ENCODE data around the gene CENPS. TPM values are rescaled to one million over a fixed set of nuclear protein-coding genes. Genes with fewer than 3 reads are reported as not detected.
"Not testable (repeated sequence)": the region's sequence is repeated elsewhere in the genome, so short reads cannot be mapped to it uniquely, and the experiment has no call there.

Gene CENPS
- total RNA-seq, 1 experiment from 2014 or later: 45.0 TPM

DNA sequence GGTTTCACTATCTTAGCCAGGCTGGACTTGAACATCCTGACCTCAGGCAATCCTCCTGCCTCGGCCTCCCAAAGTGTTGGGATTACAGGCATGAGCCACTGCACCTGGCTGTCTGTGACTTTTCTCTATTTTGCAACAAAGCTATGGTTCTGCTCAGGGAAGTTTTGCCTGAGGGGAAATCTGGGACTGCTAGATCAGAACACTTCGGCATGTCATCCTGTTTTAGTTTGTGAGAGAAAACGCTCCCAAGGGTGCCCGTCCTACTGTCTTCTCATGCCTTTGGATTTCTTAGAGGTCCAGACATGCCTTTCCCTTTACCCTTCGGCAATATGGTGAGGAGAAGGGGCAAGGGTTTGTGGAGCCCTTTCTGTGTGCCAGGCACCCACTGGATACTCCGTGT lies 14.0 kb downstream of the CENPS start:
- in situ Hi-C loops (cut with HindIII; ENCODE audit: low pct_unique_long_range_greater_than_20kb, low sequenced_read_pairs): no loop called here
- DNase-seq (ENCODE audit: low read depth): no peak

DNA sequence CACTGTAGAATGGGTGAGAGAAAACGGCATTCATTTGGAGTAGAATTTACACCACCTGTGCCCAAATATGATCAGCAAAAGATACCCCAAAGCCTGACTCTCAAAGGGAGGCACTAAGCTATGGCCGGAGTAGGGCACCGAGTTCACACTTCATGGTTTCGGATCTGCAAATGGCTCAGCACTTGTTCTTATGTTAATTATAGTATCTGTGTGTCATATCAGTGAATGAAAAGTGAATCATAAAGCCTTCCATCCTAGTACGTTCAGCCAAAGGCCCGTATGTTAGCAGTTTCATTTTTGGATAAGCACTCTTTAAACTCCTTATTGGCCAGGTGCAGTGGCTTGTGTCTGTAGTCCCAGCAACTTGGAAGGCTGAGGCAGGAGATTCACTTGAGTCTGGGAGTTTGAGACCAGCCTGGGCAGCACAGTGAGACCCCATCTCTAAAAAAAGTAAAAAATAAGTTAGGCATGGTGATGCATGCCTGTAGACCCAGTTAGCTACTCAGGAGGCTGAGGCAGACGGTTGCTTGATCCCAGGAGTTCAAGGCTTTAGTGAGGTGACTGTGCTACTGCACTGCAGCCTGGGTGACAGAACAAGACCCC lies 14.7 kb downstream of the CENPS start:
- in situ Hi-C loops (cut with HindIII; ENCODE audit: low pct_unique_long_range_greater_than_20kb, low sequenced_read_pairs): no loop called here
- no peak for DNase-seq (ENCODE audit: low read depth)

GRCh38 chr1:10446790-10447422 lies 16.7 kb downstream of the CENPS start:
- DNase-seq (ENCODE audit: low read depth): no peak
- in situ Hi-C loops (cut with HindIII; ENCODE audit: low pct_unique_long_range_greater_than_20kb, low sequenced_read_pairs): no loop called here

DNA sequence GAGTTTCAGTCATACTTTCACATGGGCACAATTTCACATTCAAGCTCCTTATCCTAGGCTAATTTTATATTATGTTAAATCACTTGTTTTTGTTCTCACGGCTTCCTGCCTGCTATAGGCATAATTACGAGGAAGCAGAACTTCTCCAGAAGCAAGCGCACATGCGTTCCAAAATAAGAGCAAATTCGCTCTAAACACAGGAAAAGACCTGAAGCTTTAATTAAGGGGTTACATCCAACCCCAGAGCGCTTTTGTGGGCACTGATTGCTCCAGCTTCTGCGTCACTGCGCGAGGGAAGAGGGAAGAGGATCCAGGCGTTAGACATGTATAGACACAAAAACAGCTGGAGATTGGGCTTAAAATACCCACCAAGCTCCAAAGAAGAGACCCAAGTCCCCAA lies 19.5 kb downstream of the CENPS start, which contains the start of gene CORT:
TSS of gene CORT (plus strand) at position 281 of the 400 bp plus-strand sequence. CDS start 193 bp downstream, outside the sequence.
- no peak for DNase-seq (ENCODE audit: low read depth)
- in situ Hi-C loops (cut with HindIII; ENCODE audit: low pct_unique_long_range_greater_than_20kb, low sequenced_read_pairs): no loop called here

- in situ Hi-C loops (cut with HindIII; ENCODE audit: low pct_unique_long_range_greater_than_20kb, low sequenced_read_pairs): no loop called here
- DNase-seq (ENCODE audit: low read depth): no peak
These were observed 20.1 kb downstream of the CENPS start for GRCh38 chr1:10450156-10450814.

DNA sequence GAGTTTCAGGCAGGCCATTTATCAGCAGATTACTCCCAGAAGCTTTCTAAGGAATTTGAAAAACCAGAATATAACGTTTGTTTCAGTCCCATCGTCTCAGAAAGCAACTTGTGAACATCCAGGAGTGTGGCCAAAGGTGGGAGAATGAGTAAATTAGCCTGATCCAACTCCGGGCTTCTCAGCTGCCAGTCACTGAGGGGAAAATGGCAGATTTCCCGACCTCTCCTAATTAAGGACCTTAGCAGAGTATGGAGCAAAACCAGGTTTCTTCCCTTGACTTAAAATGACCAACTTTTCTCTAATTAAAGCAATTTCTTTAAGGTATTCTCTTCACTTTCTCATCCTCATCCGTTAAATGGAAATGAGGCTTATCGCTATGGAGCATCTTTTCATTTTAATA lies 20.6 kb downstream of the CENPS start:
- in situ Hi-C loops (cut with HindIII; ENCODE audit: low pct_unique_long_range_greater_than_20kb, low sequenced_read_pairs): no loop called here
- no peak for DNase-seq (ENCODE audit: low read depth)

DNA sequence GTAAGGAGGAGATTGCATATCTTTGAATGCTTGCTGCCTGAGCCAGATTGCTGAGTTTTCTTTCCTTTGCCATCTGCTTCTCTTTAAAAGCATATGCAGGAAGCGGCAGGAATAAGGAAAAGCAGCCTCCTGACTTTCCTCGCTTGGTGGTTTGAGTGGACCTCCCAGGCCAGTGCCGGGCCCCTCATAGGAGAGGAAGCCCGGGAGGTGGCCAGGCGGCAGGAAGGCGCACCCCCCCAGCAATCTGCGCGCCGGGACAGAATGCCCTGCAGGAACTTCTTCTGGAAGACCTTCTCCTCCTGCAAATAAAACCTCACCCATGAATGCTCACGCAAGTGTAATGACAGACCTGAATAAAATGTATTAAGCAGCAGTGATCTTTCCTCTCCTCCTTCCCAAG lies 21.1 kb downstream of the CENPS start:
- DNase-seq (ENCODE audit: low read depth): no peak
- in situ Hi-C loops (cut with HindIII; ENCODE audit: low pct_unique_long_range_greater_than_20kb, low sequenced_read_pairs): no loop called here

GRCh38 chr1:10456048-10456447 lies 25.8 kb downstream of the CENPS start:
- in situ Hi-C loops (cut with HindIII; ENCODE audit: low pct_unique_long_range_greater_than_20kb, low sequenced_read_pairs): no loop called here
- no peak for DNase-seq (ENCODE audit: low read depth)

DNA sequence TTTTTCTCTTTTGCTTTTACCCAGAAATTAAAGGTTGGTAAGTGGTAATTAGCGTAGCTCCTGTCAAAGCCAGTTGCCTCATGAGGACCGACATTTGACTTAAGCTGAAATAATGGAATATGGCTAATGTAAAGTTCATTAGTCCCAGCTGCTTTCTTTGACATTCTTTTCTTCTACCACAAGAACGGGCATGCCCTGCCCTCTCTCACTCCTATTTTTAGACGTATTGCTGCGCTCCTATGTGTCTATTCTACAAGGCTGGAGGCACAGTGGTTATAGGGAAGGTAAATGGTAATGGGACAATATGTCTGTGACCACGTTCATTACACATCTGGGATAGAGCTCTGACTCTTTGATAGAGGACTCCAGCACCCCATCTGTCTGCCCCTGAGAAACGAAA lies 26.4 kb downstream of the CENPS start:
- in situ Hi-C loops (cut with HindIII; ENCODE audit: low pct_unique_long_range_greater_than_20kb, low sequenced_read_pairs): no loop called here

DNA sequence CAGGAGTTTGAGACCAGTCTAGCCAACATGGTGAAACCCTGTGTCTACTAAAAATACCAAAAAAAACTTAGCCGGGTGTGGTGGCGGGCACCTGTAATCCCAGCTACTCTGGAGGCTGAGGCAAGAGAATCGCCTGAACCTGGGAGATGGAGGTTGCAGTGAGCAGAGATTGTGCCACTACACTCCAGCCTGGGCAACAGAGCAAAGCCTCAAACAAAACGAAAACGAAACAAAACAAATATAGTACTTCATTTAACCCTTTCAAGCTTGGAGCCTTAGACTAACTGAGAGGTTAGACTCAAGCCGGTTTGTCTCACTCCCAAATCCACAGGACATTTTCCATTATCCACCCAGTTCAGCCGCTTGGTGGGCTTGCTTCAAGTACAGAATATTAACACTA lies 27.2 kb downstream of the CENPS start:
- DNase-seq (ENCODE audit: low read depth); in situ Hi-C loops (cut with HindIII; ENCODE audit: low pct_unique_long_range_greater_than_20kb, low sequenced_read_pairs): not testable (repeated sequence)

More for the DNA sequence above, 26.4 kb downstream of the CENPS start:
- no peak for DNase-seq (ENCODE audit: low read depth)

DNA sequence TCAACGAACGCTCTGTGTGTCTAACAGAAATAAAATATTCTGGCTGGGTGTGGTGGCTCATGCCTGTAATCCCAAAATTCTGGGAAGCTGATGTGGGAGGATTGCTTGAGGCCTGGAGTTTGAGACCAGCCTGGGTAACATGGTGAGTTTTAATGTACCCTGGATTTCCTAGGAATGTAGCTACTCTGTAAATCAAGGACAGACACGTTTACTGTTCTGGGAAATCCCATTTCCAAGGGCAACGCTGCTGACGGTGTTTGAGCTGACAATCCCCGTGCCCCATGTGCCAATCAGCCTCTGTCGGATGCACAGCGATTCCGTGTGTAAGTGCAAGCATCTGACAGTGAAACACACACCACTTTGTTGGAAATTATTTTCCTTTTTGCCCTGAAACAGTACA lies 27.6 kb downstream of the CENPS start:
- in situ Hi-C loops (cut with HindIII; ENCODE audit: low pct_unique_long_range_greater_than_20kb, low sequenced_read_pairs): no loop called here
- no peak for DNase-seq (ENCODE audit: low read depth)

- in situ Hi-C loops (cut with HindIII; ENCODE audit: low pct_unique_long_range_greater_than_20kb, low sequenced_read_pairs): no loop called here
- DNase-seq (ENCODE audit: low read depth): peak; percentile 88
These were observed 29.0 kb downstream of the CENPS start for GRCh38 chr1:10459184-10459583.

DNA sequence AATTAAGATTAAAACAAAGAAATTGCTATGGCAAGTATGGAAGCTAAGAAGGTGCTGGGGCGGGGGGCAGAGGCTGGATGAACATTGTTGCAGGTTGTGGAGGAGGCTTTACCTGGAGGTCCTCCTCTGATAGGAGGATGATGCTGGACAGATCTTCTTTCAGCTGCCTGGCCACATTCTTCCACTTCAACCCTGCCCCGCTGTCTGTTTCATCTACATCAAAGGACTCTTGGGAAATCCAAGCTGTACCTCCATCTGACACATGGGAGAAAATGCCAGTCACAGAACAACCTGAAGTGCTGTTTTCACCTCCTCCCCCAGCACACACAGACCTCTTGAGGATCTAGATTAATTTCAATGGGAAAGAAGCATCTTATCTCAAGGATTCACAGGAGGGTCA lies 36.8 kb downstream of the CENPS start:
- DNase-seq (ENCODE audit: low read depth): no peak

DNA sequence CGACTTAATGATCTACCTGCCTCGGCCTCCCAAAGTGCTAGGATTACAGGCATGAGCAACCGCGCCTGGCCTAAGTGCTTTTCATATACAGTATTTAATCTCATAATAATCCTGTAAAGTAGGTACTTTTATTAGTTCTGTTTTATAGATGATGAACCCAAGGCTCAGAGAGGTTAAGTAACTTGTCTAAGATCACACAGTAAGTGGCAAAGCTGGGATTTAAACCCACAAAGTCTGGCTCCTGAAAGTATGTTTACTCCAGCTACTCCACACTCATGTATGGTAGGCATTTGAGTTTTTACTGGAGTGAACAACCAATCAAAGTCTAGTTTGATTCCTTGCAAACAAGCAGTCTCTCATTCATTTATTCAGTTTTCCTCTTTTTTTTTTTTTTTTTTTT lies 39.8 kb downstream of the CENPS start:
- in situ Hi-C loops (cut with HindIII; ENCODE audit: low pct_unique_long_range_greater_than_20kb, low sequenced_read_pairs): no loop called here
- DNase-seq (ENCODE audit: low read depth): no peak

More for the DNA sequence above, 36.8 kb downstream of the CENPS start:
- in situ Hi-C loops (cut with HindIII; ENCODE audit: low pct_unique_long_range_greater_than_20kb, low sequenced_read_pairs): no loop called here

DNA sequence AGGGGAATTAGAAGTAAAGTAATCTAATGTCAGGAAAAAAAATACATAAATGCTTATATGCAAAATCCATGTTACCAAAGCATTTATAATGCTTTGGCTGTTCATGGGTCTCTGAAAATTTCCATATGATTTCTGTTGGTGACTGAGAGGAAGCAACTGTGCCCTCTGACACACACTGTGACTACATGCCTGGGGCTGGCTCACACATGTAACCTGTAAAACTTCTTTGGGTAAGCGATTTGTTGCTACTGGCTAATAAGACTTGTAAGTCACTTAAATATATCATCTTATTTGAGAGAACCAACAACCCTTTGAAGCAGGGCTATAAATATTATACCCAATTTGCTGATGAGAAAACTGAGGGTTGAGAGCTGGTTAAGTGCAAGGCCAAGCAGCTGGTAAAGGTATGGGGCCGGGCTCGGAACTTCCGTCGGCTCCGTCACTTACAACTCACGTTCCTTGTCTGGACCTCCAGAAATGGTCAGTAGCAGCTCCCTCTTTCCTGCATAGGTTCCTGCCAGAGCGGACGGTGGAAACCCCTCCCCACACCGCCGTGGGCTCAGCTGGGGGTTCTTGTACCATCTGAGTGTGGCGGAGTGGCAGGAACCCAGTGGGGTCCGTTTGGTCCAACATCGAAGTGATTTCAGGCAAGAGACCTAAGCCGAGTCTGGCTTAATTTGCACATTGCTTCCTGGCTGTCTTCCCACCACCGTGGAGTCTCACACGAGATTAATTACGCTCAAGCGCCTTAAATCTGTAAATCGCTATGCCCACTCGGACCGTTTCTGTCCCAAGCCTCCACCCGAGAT lies 41.4 kb downstream of the CENPS start:
- in situ Hi-C loops (cut with HindIII; ENCODE audit: low pct_unique_long_range_greater_than_20kb, low sequenced_read_pairs): no loop called here
- peak; percentile 13 for DNase-seq (ENCODE audit: low read depth)

DNA sequence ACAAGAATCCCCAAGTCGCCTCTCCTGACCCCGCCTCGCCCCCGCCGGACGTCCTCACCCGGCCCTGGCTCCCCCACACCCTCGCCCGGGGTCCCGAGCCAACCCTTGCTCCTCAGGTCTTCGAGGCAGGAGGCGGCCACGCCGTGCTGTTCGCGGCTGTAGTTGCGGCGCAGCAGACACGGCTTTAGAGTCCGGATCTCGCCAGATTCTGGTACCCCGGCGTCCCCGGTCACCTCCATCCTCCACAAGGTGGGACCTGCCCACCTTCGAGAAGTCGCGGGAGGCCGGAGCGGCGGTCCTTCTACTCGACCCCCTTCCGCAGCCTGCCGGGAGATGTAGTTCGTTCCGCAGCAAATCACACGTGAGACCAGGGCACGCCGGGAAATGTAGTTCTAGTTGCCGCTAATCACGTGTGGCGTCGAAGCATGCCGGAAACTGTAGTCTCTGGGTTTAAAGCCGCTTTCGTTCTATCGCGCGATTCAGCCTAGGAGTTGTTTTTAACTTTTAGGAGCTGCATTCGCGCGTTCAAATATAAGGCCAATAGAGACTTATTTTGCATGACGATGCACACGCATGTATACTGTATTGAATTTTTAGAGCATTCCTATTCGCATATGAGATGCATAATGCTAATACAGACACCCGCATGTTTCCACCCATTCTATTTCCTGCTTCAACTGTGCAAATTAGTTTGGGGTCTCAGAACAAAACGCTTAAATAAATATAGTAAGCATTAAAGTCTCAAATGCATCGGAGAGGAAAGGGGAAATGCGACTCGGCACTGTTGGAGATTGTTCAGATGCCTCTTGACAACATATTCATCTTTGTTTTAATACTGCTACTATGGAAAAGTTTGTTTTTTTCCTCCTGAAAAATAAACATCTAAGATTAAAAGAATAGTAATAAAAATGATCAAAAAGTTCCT lies 42.2 kb downstream of the CENPS start, which contains the start of gene DFFA:
TSS of gene DFFA (minus strand) at position 310 of the 925 bp plus-strand sequence. CDS start at position 239, 71 bp downstream.
- in situ Hi-C loops (cut with HindIII; ENCODE audit: low pct_unique_long_range_greater_than_20kb, low sequenced_read_pairs): no loop called here
- peak; percentile 90 for DNase-seq (ENCODE audit: low read depth)

DNA sequence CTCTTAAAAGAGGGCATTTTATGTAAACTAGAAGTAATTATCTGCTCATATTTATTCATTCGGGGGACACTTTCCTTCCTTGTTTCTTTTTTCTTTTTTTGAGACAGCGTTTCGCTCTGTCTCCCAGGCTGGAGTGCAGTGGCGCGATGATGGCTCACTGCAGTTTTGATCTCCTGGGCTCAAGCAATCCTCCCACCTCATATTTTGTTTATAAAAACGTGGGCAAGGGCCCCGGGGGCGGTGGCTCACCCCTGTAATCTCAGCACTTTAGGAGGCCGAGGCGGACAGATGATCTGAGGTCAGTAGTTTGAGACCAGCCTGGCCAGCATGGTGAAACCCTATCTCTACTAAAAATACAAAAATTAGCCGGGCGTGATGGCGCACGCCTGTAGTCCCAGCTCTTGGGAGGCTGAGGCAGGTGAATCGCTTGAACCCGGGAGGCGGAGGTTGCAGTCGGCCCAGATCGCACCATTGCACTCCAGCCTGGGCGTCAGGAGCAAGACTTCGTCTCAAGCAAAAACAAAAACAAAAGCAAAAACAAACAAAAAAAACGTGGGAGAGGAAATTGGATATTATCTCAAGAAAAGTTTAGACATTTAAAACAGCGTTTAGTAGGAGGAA lies 43.0 kb downstream of the CENPS start:
- in situ Hi-C loops (cut with HindIII; ENCODE audit: low pct_unique_long_range_greater_than_20kb, low sequenced_read_pairs): no loop called here
- DNase-seq (ENCODE audit: low read depth): no peak
